Measurements from ENCODE around the gene DEGS2.

DEGS2 gene

GRCh38 chr14:100148837-100149731, 10.4 kb downstream of the DEGS2 start:
- no peak for DNase-seq (ENCODE audit: low spot score)

DNA sequence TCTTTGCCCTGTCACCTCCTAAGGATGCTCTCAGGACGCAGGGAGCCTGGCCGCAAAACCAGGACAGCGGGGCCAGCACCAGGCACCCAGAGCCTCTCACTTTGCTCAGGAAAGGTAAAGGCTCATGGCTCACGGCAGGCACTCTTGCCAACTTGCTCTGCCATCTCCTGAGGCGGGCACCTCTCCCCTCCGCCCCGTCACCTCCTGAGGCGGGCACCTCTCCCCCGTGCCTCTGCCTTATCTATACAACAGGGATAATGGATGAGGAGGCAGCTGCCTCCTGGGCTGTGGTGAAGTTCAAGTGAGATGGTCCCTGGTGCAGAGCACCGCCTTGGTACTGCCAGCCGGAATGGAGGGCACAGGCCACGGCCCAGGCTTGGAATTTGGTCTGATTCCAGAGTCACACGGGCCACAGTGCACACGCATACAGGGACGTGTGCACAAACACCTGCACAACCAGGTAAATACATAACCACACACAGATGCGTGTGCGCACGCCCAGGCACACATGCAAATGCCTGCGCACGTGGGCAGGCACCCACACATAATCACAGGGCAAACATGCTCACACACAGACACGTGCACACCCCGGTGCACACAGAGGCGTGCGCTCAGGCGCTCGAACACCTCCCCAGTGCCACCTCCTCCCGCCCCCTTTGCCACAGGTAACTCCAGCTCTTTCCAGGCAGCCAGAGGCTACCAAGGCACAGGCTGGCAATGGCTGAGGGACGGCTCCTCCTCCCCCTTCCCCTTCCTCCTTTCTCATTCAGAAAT, 11.6 kb downstream of the DEGS2 start:
- DNase-seq (ENCODE audit: low spot score) = no peak

DNA sequence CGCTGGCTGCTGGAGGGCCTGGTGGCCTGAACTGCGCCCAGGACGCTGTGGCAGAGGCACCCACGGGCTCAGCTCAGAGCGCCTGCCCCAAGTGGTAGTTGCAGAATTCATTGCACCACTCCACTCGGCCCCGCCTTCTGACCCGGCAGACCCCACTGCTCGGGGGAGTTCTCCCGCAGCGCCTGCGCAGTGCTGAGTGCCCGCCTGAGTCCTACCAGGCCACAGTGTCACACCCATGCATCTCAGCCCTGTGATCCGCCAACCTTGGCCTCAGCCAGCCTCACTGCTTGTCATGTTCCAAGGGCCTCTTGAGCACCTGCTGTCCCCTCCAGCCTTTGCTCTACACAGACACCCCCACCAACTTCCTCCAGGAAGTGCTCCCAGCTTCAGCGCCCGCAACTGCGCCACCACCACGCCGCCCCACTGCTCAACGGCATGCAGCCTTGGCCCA, 12.2 kb downstream of the DEGS2 start:
- DNase-seq (ENCODE audit: low spot score) = peak; percentile 69

GRCh38 chr14:100146531-100147091, 12.8 kb downstream of the DEGS2 start:
- no peak for DNase-seq (ENCODE audit: low spot score)

DNA sequence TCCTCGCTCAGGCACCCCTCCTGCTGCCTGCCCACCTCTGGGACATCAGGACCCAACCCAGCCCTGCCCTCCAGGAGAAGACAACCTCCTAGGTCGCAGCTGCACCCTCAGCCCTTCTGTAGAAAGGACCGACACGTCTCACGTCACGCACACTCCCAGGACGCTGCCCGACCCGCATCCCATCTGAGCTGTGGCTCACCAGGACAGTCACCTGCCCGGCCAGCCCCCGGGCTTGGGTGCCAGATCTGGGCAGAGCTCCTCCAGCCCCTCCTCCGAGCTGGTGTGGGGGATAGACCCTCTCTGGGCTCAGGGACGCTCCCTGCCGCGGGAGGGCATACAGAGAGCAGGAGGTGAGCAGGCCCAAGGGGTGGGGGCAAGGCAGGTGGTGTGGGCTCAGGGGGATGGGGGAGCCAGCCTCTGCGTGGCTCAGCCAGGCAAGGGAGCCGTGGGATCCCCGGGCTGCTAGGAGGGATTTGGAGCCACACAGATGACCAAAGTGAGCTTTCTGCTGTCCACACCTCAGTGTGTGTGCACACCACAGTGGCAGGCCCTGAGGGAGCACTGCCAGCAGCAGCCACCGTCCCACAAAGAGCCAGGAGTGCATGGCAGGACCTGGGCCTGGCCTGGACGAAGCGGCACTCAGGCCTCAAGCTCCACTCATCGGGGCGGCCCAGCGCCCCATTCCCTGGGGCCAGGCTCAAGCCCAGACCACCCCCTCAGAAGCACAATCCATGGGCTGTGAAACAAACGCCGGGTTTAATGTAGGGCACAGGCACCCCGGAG, 13.6 kb downstream of the DEGS2 start:
- no peak for DNase-seq (ENCODE audit: low spot score)

DNA sequence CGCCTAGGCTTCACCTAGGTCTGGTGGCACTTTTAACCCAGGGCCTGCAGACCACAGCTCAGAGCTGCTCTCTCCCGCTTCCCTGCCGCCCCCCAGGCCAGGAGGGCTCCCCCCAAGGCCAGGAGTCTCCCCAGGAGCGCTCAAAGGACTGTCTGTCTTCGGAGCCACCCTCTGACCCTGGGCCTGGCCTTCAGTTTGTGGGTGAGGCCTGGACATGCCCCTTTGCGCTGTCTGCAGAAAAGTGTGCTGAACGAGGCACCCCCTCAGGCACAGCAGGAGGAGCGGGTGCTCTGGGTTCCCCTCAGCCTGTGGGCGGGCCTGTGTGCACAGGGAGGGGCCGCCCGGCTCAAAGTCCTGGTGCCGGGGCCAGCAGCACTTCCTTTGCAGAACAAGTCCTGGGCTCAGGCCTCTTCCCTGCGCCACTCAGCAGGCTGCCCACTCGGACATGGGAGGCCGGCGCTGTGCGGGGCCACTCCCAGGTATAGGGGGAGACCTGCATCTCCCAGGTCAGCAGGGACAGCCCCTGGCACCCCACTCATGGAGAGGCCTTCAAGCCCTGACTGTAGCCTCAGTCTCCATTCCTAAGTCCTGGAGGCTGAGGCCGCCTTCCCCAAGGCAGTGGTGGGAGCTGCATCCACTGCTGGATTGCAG, 14.3 kb downstream of the DEGS2 start:
- DNase-seq (ENCODE audit: low spot score) = no peak

- DNase-seq (ENCODE audit: low spot score) = no peak
Observed at GRCh38 chr14:100144645-100144995, 14.8 kb downstream of the DEGS2 start.

DNA sequence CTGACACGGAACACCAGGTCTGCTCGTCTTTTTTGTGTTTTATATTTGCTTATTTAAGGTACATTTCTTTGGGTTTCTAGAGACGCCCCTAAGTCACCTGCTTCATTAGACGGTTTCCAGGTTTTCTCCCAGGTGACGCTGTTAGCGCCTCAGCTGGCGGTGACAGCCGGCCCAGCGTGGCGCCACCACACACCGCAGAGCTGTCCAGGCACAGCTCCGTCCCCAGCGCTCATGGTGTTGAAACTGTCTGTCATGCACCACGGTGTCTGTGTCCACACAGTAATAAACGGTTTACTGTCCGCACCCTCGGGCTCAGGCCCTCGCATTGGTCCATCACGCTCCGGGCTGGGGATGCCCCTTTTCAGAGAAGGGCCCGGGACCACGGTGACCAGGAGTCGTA, 15.5 kb downstream of the DEGS2 start:
- no peak for DNase-seq (ENCODE audit: low spot score)

GRCh38 chr14:100143523-100143922, 15.9 kb downstream of the DEGS2 start:
- peak; percentile 25 for DNase-seq (ENCODE audit: low spot score)

GRCh38 chr14:100142073-100143040, 17.1 kb downstream of the DEGS2 start:
- peak; percentile 71 for DNase-seq (ENCODE audit: low spot score)

DNA sequence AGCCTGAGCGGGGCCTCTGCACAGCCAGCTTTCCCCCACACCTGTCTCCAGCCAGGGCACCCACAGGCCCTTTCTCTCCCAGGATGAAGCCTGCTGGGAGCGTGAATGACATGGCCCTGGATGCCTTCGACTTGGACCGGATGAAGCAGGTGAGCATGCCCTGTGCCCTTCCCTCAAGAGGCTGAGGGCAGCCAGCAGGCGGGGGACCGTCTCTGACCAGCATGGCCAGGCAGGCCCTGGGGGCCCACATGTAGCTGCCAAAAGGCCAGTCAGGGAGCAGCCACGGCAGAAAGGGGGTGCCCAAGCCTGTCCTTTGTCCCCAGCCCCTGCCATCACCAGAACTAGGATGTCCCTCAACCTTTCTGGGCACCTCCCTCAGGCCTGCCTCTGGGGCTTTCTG, 18.3 kb downstream of the DEGS2 start:
- DNase-seq (ENCODE audit: low spot score) = no peak

- no peak for DNase-seq (ENCODE audit: low spot score)
Observed at GRCh38 chr14:100140452-100141078, 18.9 kb downstream of the DEGS2 start.

- no peak for DNase-seq (ENCODE audit: low spot score)
Observed at GRCh38 chr14:100138955-100139354, 20.5 kb downstream of the DEGS2 start.

- DNase-seq (ENCODE audit: low spot score) = peak; percentile 94
Observed at GRCh38 chr14:100138082-100138787, 21.2 kb downstream of the DEGS2 start.

GRCh38 chr14:100137173-100137572, 22.3 kb downstream of the DEGS2 start:
- no peak for DNase-seq (ENCODE audit: low spot score)

GRCh38 chr14:100135784-100136183, 23.7 kb downstream of the DEGS2 start:
- no peak for DNase-seq (ENCODE audit: low spot score)

DNA sequence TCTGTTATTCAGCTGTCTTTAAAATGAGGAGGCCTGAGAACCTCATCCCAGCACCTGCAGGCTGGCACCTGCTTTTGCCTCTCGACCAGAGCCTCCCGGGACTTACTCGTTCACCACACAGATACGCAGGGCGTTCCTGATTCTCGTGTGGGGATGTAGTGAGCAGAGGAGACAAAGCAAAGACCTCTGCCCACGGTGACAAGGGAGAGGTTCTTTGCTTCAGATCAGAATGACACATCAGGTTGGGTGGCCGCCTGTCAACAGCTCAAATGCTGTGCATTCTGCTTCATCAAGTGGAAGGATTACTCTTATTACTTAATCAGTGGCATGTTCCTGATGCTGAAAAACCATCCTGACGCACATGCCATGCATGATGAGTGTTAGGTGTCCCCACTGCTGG, 24.4 kb downstream of the DEGS2 start:
- no peak for DNase-seq (ENCODE audit: low spot score)

GRCh38 chr14:100134586-100134985, 24.9 kb downstream of the DEGS2 start:
- no peak for DNase-seq (ENCODE audit: low spot score)

DNA sequence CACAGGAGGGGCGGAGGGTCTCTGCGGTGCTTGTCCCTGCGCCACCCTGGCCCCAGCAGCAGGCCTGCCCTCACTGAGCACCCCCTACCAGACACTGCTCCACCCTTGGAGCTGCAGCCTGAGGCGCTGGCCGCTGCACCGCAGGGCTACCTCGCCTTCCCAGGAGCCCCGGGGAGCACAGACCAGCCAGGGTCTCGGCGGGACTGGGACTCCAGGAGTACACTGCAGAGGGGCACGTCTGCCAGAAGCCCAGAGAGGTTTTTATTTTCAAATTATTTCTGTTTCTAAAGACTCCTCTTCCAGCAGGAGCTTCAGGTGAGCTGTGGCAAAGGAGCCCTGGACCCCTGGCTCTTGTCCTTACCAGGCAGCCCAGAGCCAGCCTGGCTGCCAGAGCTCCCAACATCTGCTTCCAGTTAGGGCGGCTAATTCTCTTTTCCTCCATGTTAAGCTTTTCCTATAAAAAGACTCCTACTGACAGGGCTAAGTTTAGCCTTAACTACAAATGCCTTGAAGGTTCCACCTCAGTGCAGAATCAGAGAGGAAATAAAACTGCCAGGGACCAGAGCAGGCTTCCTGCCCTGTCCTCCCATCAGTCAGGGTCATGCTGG, 26.4 kb downstream of the DEGS2 start:
- DNase-seq (ENCODE audit: low spot score) = no peak
